H9 (cell line): ENCODE measurements around the gene GSG1L. TPM values are rescaled to one million over a fixed set of nuclear protein-coding genes. Genes with fewer than 3 reads are reported as not detected.

Experiments used
- DNase-seq: peaks from one replicate; pipeline ENCODE4 v3.0.0-alpha.2; 2017
- H2AFZ ChIP-seq: one replicate; pipeline ENCODE4 v1.6.1; 2013; ENCODE audit warnings: mild to moderate bottlenecking, low read length, control low read depth, moderate library complexity
- H2AK5ac ChIP-seq: 2 replicates; pipeline ENCODE4 v1.6.1; 2013; ENCODE audit warnings: low read length, control low read depth, mixed read lengths; ENCODE audit not compliant: insufficient read length
- H2BK120ac ChIP-seq: one replicate; pipeline ENCODE4 v1.6.1; 2013; ENCODE audit warnings: low read depth, mild to moderate bottlenecking, low read length, control low read depth, inconsistent platforms; ENCODE audit not compliant: poor library complexity, severe bottlenecking
- H2BK12ac ChIP-seq: 2 replicates; pipeline ENCODE4 v1.6.1; 2013; ENCODE audit warnings: low read length, control low read depth, mixed read lengths, low read depth; ENCODE audit not compliant: insufficient read length
- H2BK15ac ChIP-seq: 2 replicates; pipeline ENCODE4 v1.6.1; 2013; ENCODE audit warnings: low read depth, low read length, control low read depth
- H2BK20ac ChIP-seq: one replicate; pipeline ENCODE4 v1.6.1; 2013; ENCODE audit warnings: low read depth, mild to moderate bottlenecking, low read length, control low read depth, inconsistent platforms; ENCODE audit not compliant: poor library complexity, severe bottlenecking
- H2BK5ac ChIP-seq: 2 replicates; pipeline ENCODE4 v1.6.1; 2013; ENCODE audit warnings: low read length, control low read depth, mixed read lengths; ENCODE audit not compliant: insufficient read length
- H3K14ac ChIP-seq: 2 replicates; pipeline ENCODE4 v1.6.1; 2013; ENCODE audit warnings: low read length, control low read depth; ENCODE audit not compliant: insufficient read depth
- H3K18ac ChIP-seq: 2 replicates; pipeline ENCODE4 v1.6.1; 2013; ENCODE audit warnings: low read depth, mild to moderate bottlenecking, mixed read lengths, low read length, control low read depth; ENCODE audit not compliant: insufficient read length
- H3K23ac ChIP-seq: 2 replicates; pipeline ENCODE4 v1.6.1; 2013; ENCODE audit warnings: low read length, control low read depth, mixed read lengths, low read depth; ENCODE audit not compliant: insufficient read length
- H3K23me2 ChIP-seq: 2 replicates; pipeline ENCODE4 v1.6.1; 2013; ENCODE audit warnings: low read depth, mild to moderate bottlenecking, mixed read lengths, low read length, control low read depth; ENCODE audit not compliant: insufficient read length, poor library complexity, severe bottlenecking
- H3K27ac ChIP-seq: 2 replicates; pipeline ENCODE4 v1.5.1; 2013; ENCODE audit warnings: low read length, control low read depth, mixed read lengths, low read depth; ENCODE audit not compliant: insufficient read length
- H3K27me3 ChIP-seq: 2 replicates; pipeline ENCODE4 v1.6.1; 2013; ENCODE audit warnings: low read length, control low read depth, inconsistent platforms; ENCODE audit not compliant: insufficient read depth
- H3K4ac ChIP-seq: 2 replicates; pipeline ENCODE4 v1.6.1; 2013; ENCODE audit warnings: low read depth, mild to moderate bottlenecking, control low read depth, inconsistent platforms, low read length, moderate library complexity
- H3K4me1 ChIP-seq: 2 replicates; pipeline ENCODE4 v1.6.1; 2013; ENCODE audit warnings: low read length, control low read depth, inconsistent platforms; ENCODE audit not compliant: insufficient read depth
- H3K4me2 ChIP-seq: 2 replicates; pipeline ENCODE4 v1.6.1; 2013; ENCODE audit warnings: low read length, control low read depth, mixed read lengths; ENCODE audit not compliant: insufficient read length, insufficient read depth
- H3K56ac ChIP-seq: 2 replicates; pipeline ENCODE4 v1.6.1; 2013; ENCODE audit warnings: low read depth, mild to moderate bottlenecking, mixed read lengths, low read length, control low read depth; ENCODE audit not compliant: insufficient read length
- H3K79me1 ChIP-seq: 2 replicates; pipeline ENCODE4 v1.6.1; 2013; ENCODE audit warnings: low read depth, mild to moderate bottlenecking, moderate library complexity, low read length, control low read depth, inconsistent platforms; ENCODE audit not compliant: insufficient read depth, poor library complexity, severe bottlenecking
- H3K79me2 ChIP-seq: 2 replicates; pipeline ENCODE4 v1.6.1; 2013; ENCODE audit warnings: low read length, control low read depth, inconsistent platforms; ENCODE audit not compliant: insufficient read depth
- H3K9ac ChIP-seq: 2 replicates; pipeline ENCODE4 v1.6.1; 2013; ENCODE audit warnings: low read length, control low read depth, mixed read lengths; ENCODE audit not compliant: insufficient read length; ENCODE audit errors: extremely low read depth
- H3K9me3 ChIP-seq: one replicate; pipeline ENCODE4 v1.6.1; 2013; ENCODE audit warnings: low read depth, low read length, inconsistent platforms; ENCODE audit not compliant: control insufficient read depth
- H3T11ph ChIP-seq: one replicate; pipeline ENCODE4 v1.6.1; 2013; ENCODE audit warnings: mild to moderate bottlenecking, low read length, control low read depth, inconsistent platforms
- H4K20me1 ChIP-seq: one replicate; pipeline ENCODE4 v1.6.1; 2013; ENCODE audit not compliant: control insufficient read depth, insufficient read length, insufficient read depth
- H4K5ac ChIP-seq: 2 replicates; pipeline ENCODE4 v1.6.1; 2013; ENCODE audit warnings: low read depth, mild to moderate bottlenecking, mixed read lengths, low read length, control low read depth; ENCODE audit not compliant: insufficient read length
- H4K8ac ChIP-seq: replicated peaks from 2 replicates; pipeline ENCODE4 v1.6.1; 2013; ENCODE audit warnings: low read length, control low read depth, mixed read lengths, low read depth; ENCODE audit not compliant: insufficient read length
- H4K91ac ChIP-seq: 2 replicates; pipeline ENCODE4 v1.6.1; 2013; ENCODE audit warnings: low read depth, mild to moderate bottlenecking, moderate library complexity, mixed read lengths, low read length, control low read depth; ENCODE audit not compliant: insufficient read length
- H3K27ac Mint-ChIP-seq, 3 experiments: 2 replicates in 2 of 3; 3 replicates in 1 of 3; pipeline ENCODE4 v1.8.0; 2020 to 2021; ENCODE audit warnings: mixed read lengths in 3 of 3, mild to moderate bottlenecking in 1 of 3, moderate library complexity in 1 of 3
- H3K27me3 Mint-ChIP-seq: 2 replicates; pipeline ENCODE4 v1.8.0; 2021; ENCODE audit warnings: low read depth, mild to moderate bottlenecking, moderate library complexity, mixed read lengths
- H3K36me3 Mint-ChIP-seq, 3 experiments: 2 replicates in 2 of 3; 3 replicates in 1 of 3; pipeline ENCODE4 v1.8.0; 2020 to 2021; ENCODE audit warnings: low read depth in 3 of 3, mixed read lengths in 3 of 3; ENCODE audit not compliant: insufficient read depth in 1 of 3
- H3K4me1 Mint-ChIP-seq, 2 experiments: 2 replicates each; pipeline ENCODE4 v1.8.0; 2020; ENCODE audit warnings: mixed read lengths in 2 of 2
- H3K4me3 Mint-ChIP-seq, 2 experiments: 2 replicates in 1 of 2; 3 replicates in 1 of 2; pipeline ENCODE4 v1.8.0; 2020 to 2021; ENCODE audit warnings: mild to moderate bottlenecking in 2 of 2, mixed read lengths in 2 of 2, moderate library complexity in 1 of 2
- H3K9me3 Mint-ChIP-seq, 2 experiments: 2 replicates in 1 of 2; 3 replicates in 1 of 2; pipeline ENCODE4 v1.8.0; 2020; ENCODE audit warnings: mild to moderate bottlenecking in 2 of 2, mixed read lengths in 2 of 2, moderate library complexity in 1 of 2
- whole genome bisulfite sequencing: extraction: QIAGEN DNeasy Blood & Tissue Kit; methylation state at CpG from one replicate; pipeline ENCODE4 v1.1.7; 2013; ENCODE audit warnings: missing lambda C conversion rate, low lambda C conversion rate, mixed read lengths; ENCODE audit not compliant: insufficient read length; ENCODE audit errors: extremely low coverage; 5-methylcytosine and 5-hydroxymethylcytosine counted together
- total RNA-seq: library from RNA; stranded (reverse); gene quantifications from 2 replicates; pipeline ENCODE4 v1.2.1, GENCODE V29; 2021
- TF ChIP-seq, protein P1 (sequence below): fragments of 200-600 bp; sonication (generic); conservative IDR thresholded peaks from 3 replicates; pipeline ENCODE4 v1.8.0; 2021; ENCODE audit warnings: antibody characterized with exemption, mild to moderate bottlenecking

The GSG1L gene
- total RNA-seq, 1 experiment from 2014 or later, result 0.35 TPM

- Histone ChIP-seq H3K4me2 (no peak overlapping the region), H3K56ac (no peak overlapping the region), H2AFZ (no peak overlapping the region), H2BK120ac (no peak overlapping the region), H4K5ac (no peak overlapping the region), H3K23me2 (no peaks in the 10 kb centered on the region), H3K14ac (no peak overlapping the region), H3T11ph (no peak overlapping the region), H3K27me3 (no peaks in the 10 kb centered on the region), H3K79me1 (no peaks in the 10 kb centered on the region), H4K20me1 (no peaks in the 10 kb centered on the region), H3K23ac (no peak overlapping the region), H3K79me2 (no peaks in the 10 kb centered on the region), H4K91ac (no peak overlapping the region), H2AK5ac (no peak overlapping the region), H3K9me3 (no peaks in the 10 kb centered on the region), H2BK5ac (no peak overlapping the region), H3K9ac (no peak overlapping the region), H3K18ac (no peak overlapping the region), H2BK15ac (no peak overlapping the region), H3K4ac (no peak overlapping the region), H2BK12ac (no peak overlapping the region), H3K4me1 (peaks cover 3% of the 10 kb centered on the region; the same call in 1 of the 2 replicates), H4K8ac (no peak overlapping the region), H3K27ac (no peak overlapping the region), H2BK20ac (no peak overlapping the region)
- Mint-ChIP-seq H3K4me3 (no peak overlapping the region), H3K27ac (no peak overlapping the region), H3K4me1 (peaks cover 18 to 40% of the 10 kb centered on the region in 2 experiments), H3K9me3 (peaks cover 2 to 8% of the 10 kb centered on the region in 2 experiments; a peak in 4 of 5 replicates), H3K36me3 (peaks cover 0 to 3% (median 3%) of the 10 kb centered on the region in 3 experiments; a peak in 2 of 7 replicates), H3K27me3 (peaks cover 3% of the 10 kb centered on the region; the same call in 1 of the 2 replicates)
- TF ChIP-seq, protein P1, sequence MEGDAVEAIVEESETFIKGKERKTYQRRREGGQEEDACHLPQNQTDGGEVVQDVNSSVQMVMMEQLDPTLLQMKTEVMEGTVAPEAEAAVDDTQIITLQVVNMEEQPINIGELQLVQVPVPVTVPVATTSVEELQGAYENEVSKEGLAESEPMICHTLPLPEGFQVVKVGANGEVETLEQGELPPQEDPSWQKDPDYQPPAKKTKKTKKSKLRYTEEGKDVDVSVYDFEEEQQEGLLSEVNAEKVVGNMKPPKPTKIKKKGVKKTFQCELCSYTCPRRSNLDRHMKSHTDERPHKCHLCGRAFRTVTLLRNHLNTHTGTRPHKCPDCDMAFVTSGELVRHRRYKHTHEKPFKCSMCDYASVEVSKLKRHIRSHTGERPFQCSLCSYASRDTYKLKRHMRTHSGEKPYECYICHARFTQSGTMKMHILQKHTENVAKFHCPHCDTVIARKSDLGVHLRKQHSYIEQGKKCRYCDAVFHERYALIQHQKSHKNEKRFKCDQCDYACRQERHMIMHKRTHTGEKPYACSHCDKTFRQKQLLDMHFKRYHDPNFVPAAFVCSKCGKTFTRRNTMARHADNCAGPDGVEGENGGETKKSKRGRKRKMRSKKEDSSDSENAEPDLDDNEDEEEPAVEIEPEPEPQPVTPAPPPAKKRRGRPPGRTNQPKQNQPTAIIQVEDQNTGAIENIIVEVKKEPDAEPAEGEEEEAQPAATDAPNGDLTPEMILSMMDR, result no peak
- peak; percentile 9 for DNase-seq
- WGBS, result no CpG with 5 or more reads among the region's 3 CpGs
These were observed 213.9 kb downstream of the GSG1L start for GRCh38 chr16:27849621-27850020.
